ENCODE data around the gene TSPAN17. TPM values are rescaled to one million over a fixed set of nuclear protein-coding genes. Genes with fewer than 3 reads are reported as not detected.

Gene TSPAN17
- polyA plus RNA-seq, 1 of the 3 experiments (the other 2 are of a cell fraction), result 61.7 TPM

GRCh38 chr5:176618783-176619182 is 28.5 kb upstream of the TSPAN17 start:
- Histone ChIP-seq H3K9ac (no peak overlapping the region), H2AFZ (ENCODE audit: low read depth) (no peak overlapping the region), H4K20me1 (ENCODE audit: insufficient read depth) (no peaks in the 10 kb centered on the region), H3K36me3 (replicated peaks in 1 of 2; ENCODE audit: control insufficient read depth in 1 of 2, insufficient read depth in 2 of 2, low read length in 1 of 2) (no peaks in the 10 kb centered on the region), H3K27me3 (ENCODE audit: insufficient read depth) (peaks cover 21% of the 10 kb centered on the region), H3K79me2 (ENCODE audit: insufficient read depth) (no peaks in the 10 kb centered on the region), H3K9me3 (no peaks in the 10 kb centered on the region), H3F3A (replicated peaks; ENCODE audit: insufficient read depth) (no peaks in the 10 kb centered on the region), H3K4me3 (ENCODE audit: low read depth in 2 of 2, low read length in 1 of 2) (peak overlapping the region in 1 of 2 experiments; percentile 27; a peak in 1 of 4 replicates), H3K27ac (ENCODE audit: low read depth in 2 of 2, low read length in 1 of 2) (no peak overlapping the region), H3K4me2 (peak overlapping the region; percentile 75; the same call in 1 of the 2 replicates), H3K4me1 (ENCODE audit: control insufficient read depth in 1 of 2, insufficient read depth in 2 of 2, low read depth in 1 of 2, low read length in 1 of 2) (peaks cover 7 to 30% of the 10 kb centered on the region in 2 experiments; a peak in 3 of 4 replicates), H3K9me2 (no peaks in the 10 kb centered on the region)
- WGBS (ENCODE audit: low lambda C conversion rate), result 58% methylated on average over 19 of the region's 19 CpGs
- peak; percentile 51 for DNase-seq
- POLR2A ChIA-PET, result no interaction called here
- CTCF ChIA-PET, result interaction anchor here (0.6 to 7.2 kb wide), 12 partner anchors 10 to 889 kb away, joined by 3 to 49 read pairs (median 4); partner anchors contain the start of gene CLTB
- TF ChIP-seq EZH2phosphoT487 (IDR thresholded peaks at IDR 0.05; ENCODE audit: borderline replicate concordance, low read depth) (no peak), USF2 (IDR thresholded peaks at IDR 0.05; ENCODE audit: borderline replicate concordance, low read depth, low read length) (no peak), TEAD4 (IDR thresholded peaks at IDR 0.05; ENCODE audit: borderline replicate concordance, insufficient read depth) (no peak), YY1 (IDR thresholded peaks at IDR 0.05; ENCODE audit: low read depth) (no peak), PBX3 (IDR thresholded peaks at IDR 0.05) (no peak), USF1 (IDR thresholded peaks at IDR 0.05; ENCODE audit: borderline replicate concordance, low read depth) (no peak), MAX (IDR thresholded peaks at IDR 0.05; ENCODE audit: low read depth) (no peak), IRF3 (IDR thresholded peaks at IDR 0.05; ENCODE audit: low read depth, low read length) (no peak), RAD21 (IDR thresholded peaks at IDR 0.05; ENCODE audit: low read length) (no peak), SMC3 (IDR thresholded peaks at IDR 0.05; ENCODE audit: low read depth, low read length) (no peak), GATA2 (CRISPR knock-in tag; IDR thresholded peaks at IDR 0.05) (no peak), CHD2 (IDR thresholded peaks at IDR 0.05; ENCODE audit: low read length, partially characterized antibody) (no peak), TCF12 (IDR thresholded peaks at IDR 0.05) (no peak)

GRCh38 chr5:176619203-176619568 is 28.1 kb upstream of the TSPAN17 start:
- no peaks in the 10 kb centered on the region for H3F3A ChIP-seq (replicated peaks; ENCODE audit: insufficient read depth)
- no peak overlapping the region for H3K9ac ChIP-seq
- POLR2A ChIA-PET, result no interaction called here
- WGBS (ENCODE audit: low lambda C conversion rate), result 24% methylated on average over 3 of the region's 31 CpGs
- CTCF ChIA-PET, result interaction anchor here (0.7 to 7.2 kb wide), 9 partner anchors 10 to 889 kb away, joined by 3 to 49 read pairs (median 4); partner anchors contain the start of gene CLTB
- no peak overlapping the region for H3K27ac ChIP-seq (ENCODE audit: low read depth in 2 of 2, low read length in 1 of 2)
- peaks cover 21% of the 10 kb centered on the region for H3K27me3 ChIP-seq (ENCODE audit: insufficient read depth)
- H4K20me1 ChIP-seq (ENCODE audit: insufficient read depth), result no peaks in the 10 kb centered on the region
- no peaks in the 10 kb centered on the region for H3K36me3 ChIP-seq (replicated peaks in 1 of 2; ENCODE audit: control insufficient read depth in 1 of 2, insufficient read depth in 2 of 2, low read length in 1 of 2)
- H3K79me2 ChIP-seq (ENCODE audit: insufficient read depth), result no peaks in the 10 kb centered on the region
- peak overlapping the region; percentile 29 to 57; a peak in 3 of 4 replicates for H3K4me3 ChIP-seq (ENCODE audit: low read depth in 2 of 2, low read length in 1 of 2)
- peaks cover 6 to 26% of the 10 kb centered on the region in 2 experiments; a peak in 3 of 4 replicates for H3K4me1 ChIP-seq (ENCODE audit: control insufficient read depth in 1 of 2, insufficient read depth in 2 of 2, low read depth in 1 of 2, low read length in 1 of 2)
- H3K9me3 ChIP-seq, result no peaks in the 10 kb centered on the region
- DNase-seq, result peak; percentile 98
- H2AFZ ChIP-seq (ENCODE audit: low read depth), result no peak overlapping the region
- no peaks in the 10 kb centered on the region for H3K9me2 ChIP-seq
- H3K4me2 ChIP-seq, result peak overlapping the region; percentile 75
- no peak for TF ChIP-seq USF2 (IDR thresholded peaks at IDR 0.05; ENCODE audit: borderline replicate concordance, low read depth, low read length)
- no peak for TF ChIP-seq YY1 (IDR thresholded peaks at IDR 0.05; ENCODE audit: low read depth)
- TF ChIP-seq ZBTB33 (IDR thresholded peaks at IDR 0.05; ENCODE audit: borderline replicate concordance, low read depth), result no peak
- TF ChIP-seq SIN3A (IDR thresholded peaks at IDR 0.05; ENCODE audit: borderline replicate concordance, low read depth, low read length), result no peak
- peak; percentile 8 for TF ChIP-seq CHD2 (IDR thresholded peaks at IDR 0.05; ENCODE audit: low read length, partially characterized antibody)
- no peak for TF ChIP-seq RXRA (IDR thresholded peaks at IDR 0.05; ENCODE audit: borderline replicate concordance, low read depth)
- no peak for TF ChIP-seq NFIC (IDR thresholded peaks at IDR 0.05; ENCODE audit: borderline replicate concordance)
- TF ChIP-seq EP300 (IDR thresholded peaks at IDR 0.05; ENCODE audit: borderline replicate concordance in 1 of 2, low read depth in 1 of 2, low read length in 1 of 2), result no peak
- no peak for TF ChIP-seq FOSL2 (IDR thresholded peaks at IDR 0.05; ENCODE audit: borderline replicate concordance, low read depth)
- no peak for TF ChIP-seq RFX5 (IDR thresholded peaks at IDR 0.05; ENCODE audit: low read length)
